Liver (tissue), 9 donors: ENCODE data around the gene MPP3. TPM values are rescaled to one million over a fixed set of nuclear protein-coding genes. Genes with fewer than 3 reads are reported as not detected.

ENCODE experiments used
- DNase-seq: peaks from one replicate; pipeline ENCODE4 v3.0.0-alpha.2; 2017; ENCODE audit warnings: low spot score
- H3K27ac ChIP-seq, 2 donors: one replicate each; pipeline ENCODE4 v1.7.0; 2013; ENCODE audit warnings: inconsistent platforms in 2 of 2, low read length in 2 of 2, control low read depth in 1 of 2, low read depth in 1 of 2, mild to moderate bottlenecking in 1 of 2
- H3K27me3 ChIP-seq, 4 donors: one replicate each; pipeline versions ENCODE4 v1.6.1 to v1.7.0; 2013; ENCODE audit warnings: low read length in 3 of 4, inconsistent platforms in 1 of 4, mild to moderate bottlenecking in 1 of 4, moderate library complexity in 1 of 4; ENCODE audit not compliant: control insufficient read depth in 4 of 4, insufficient read depth in 4 of 4
- H3K36me3 ChIP-seq, 4 donors: one replicate each; pipeline versions ENCODE4 v1.6.1 to v1.7.0; 2013; ENCODE audit warnings: low read length in 3 of 4, mild to moderate bottlenecking in 3 of 4, low read depth in 1 of 4, moderate library complexity in 1 of 4; ENCODE audit not compliant: control insufficient read depth in 4 of 4, insufficient read depth in 3 of 4
- H3K4me1 ChIP-seq, 4 donors: one replicate each; pipeline versions ENCODE4 v1.6.1 to v1.7.0; 2013; ENCODE audit warnings: low read length in 3 of 4, mild to moderate bottlenecking in 3 of 4, moderate library complexity in 1 of 4; ENCODE audit not compliant: control insufficient read depth in 4 of 4, insufficient read depth in 4 of 4
- H3K4me3 ChIP-seq, 3 donors: one replicate each; pipeline versions ENCODE4 v1.6.1 to v1.7.0; 2013; ENCODE audit warnings: low read length in 3 of 3, control low read depth in 1 of 3, low read depth in 1 of 3, mild to moderate bottlenecking in 1 of 3
- H3K9ac ChIP-seq, 2 donors: one replicate each; pipeline ENCODE4 v1.7.0; 2013; ENCODE audit warnings: low read length in 2 of 2, mild to moderate bottlenecking in 2 of 2, moderate library complexity in 2 of 2, control low read depth in 1 of 2, low read depth in 1 of 2
- H3K9me3 ChIP-seq, 4 donors: one replicate each; pipeline versions ENCODE4 v1.6.1 to v1.7.0; 2013; ENCODE audit warnings: low read length in 3 of 4; ENCODE audit not compliant: control insufficient read depth in 4 of 4
- ATF3 ChIP-seq: IDR thresholded peaks from 2 replicates; pipeline ENCODE4 v1.6.1; 2016; ENCODE audit warnings: antibody characterized with exemption
- CTCF ChIP-seq: fragments of 150-350 bp; IDR thresholded peaks from 2 replicates; pipeline ENCODE4 v1.5.1; 2017; ENCODE audit warnings: improper control_type of control experiment, low read depth, low read length; ENCODE audit not compliant: missing input control
- EGR1 ChIP-seq, 2 donors: IDR thresholded peaks; 2 replicates each; pipeline ENCODE4 v1.6.1; 2016 to 2018; ENCODE audit warnings: antibody characterized with exemption in 2 of 2, low read depth in 2 of 2
- FOXA1 ChIP-seq: IDR thresholded peaks from 2 replicates; pipeline ENCODE4 v1.6.1; 2016; ENCODE audit warnings: antibody characterized with exemption
- GABPA ChIP-seq, 2 donors: IDR thresholded peaks in 1 of 2; conservative IDR thresholded peaks in 1 of 2; 2 replicates each; pipeline ENCODE4 v1.6.1; 2016; ENCODE audit warnings: antibody characterized with exemption in 2 of 2, mild to moderate bottlenecking in 1 of 2, moderate library complexity in 1 of 2
- JUND ChIP-seq, 2 donors: IDR thresholded peaks; 2 replicates each; pipeline ENCODE4 v1.6.1; 2016; ENCODE audit warnings: antibody characterized with exemption in 2 of 2
- NR2F2 ChIP-seq: IDR thresholded peaks from 2 replicates; pipeline ENCODE4 v1.6.1; 2016; ENCODE audit warnings: antibody characterized with exemption
- RAD21 ChIP-seq, 2 donors: IDR thresholded peaks; 2 replicates each; pipeline ENCODE4 v1.6.1; 2016; ENCODE audit warnings: antibody characterized with exemption in 2 of 2, mild to moderate bottlenecking in 2 of 2
- RXRA ChIP-seq, 2 donors: IDR thresholded peaks; 2 replicates each; pipeline ENCODE4 v1.6.1; 2017 to 2018; ENCODE audit warnings: antibody characterized with exemption in 2 of 2, mild to moderate bottlenecking in 1 of 2
- TAF1 ChIP-seq: conservative IDR thresholded peaks from 2 replicates; pipeline ENCODE4 v1.6.1; 2016; ENCODE audit warnings: antibody characterized with exemption, mild to moderate bottlenecking
- YY1 ChIP-seq: IDR thresholded peaks from 2 replicates; pipeline ENCODE4 v1.6.1; 2016; ENCODE audit warnings: antibody characterized with exemption, mild to moderate bottlenecking
- WGBS: extraction: QIAGEN DNeasy Blood & Tissue Kit; methylation state at CpG from one replicate; pipeline ENCODE4 v1.1.7; 2013; 5-methylcytosine and 5-hydroxymethylcytosine counted together
- polyA plus RNA-seq, 2 donors: library from polyadenylated mRNA; stranded (reverse) in 1 of 2; unstranded in 1 of 2; fragments of 200-250 nt in 1 of 2; fragments of >200 nt in 1 of 2; fragmentation: Nextera tagmentation in 1 of 2; extraction: Ambion mirVana in 1 of 2; gene quantifications; one replicate each; pipeline versions ENCODE4 v1.2.1 to v1.2.3, GENCODE V29; 2013 to 2015
- total RNA-seq, 2 donors: library from RNA; depleted of rRNA; stranded (reverse); fragments of >200 nt; gene quantifications; one replicate each; pipeline ENCODE4 v1.2.3, GENCODE V29; 2014
- TF ChIP-seq, protein P1 (sequence below): IDR thresholded peaks from 2 replicates; pipeline ENCODE4 v1.6.1; 2016; ENCODE audit warnings: antibody characterized with exemption
- TF ChIP-seq, protein P2 (sequence below): IDR thresholded peaks from 2 replicates; pipeline ENCODE4 v1.6.1; 2016; ENCODE audit warnings: antibody characterized with exemption, mild to moderate bottlenecking
- donor health status: healthy.
- donor health status: healthy.
- donor health status: healthy.
- donor health status: healthy.
- donor health status: healthy.

Gene MPP3
- total and polyA plus RNA-seq, 4 donors = 0.23 to 1.3 (median 0.72) TPM

GRCh38 chr17:43834106-43834505 lies 1.2 kb upstream of the MPP3 start:
- Histone ChIP-seq H3K4me3 (no peak overlapping the region), H3K27me3 (no peaks in the 10 kb centered on the region), H3K27ac (no peak overlapping the region), H3K36me3 (no peaks in the 10 kb centered on the region), H3K9me3 (no peaks in the 10 kb centered on the region), H3K9ac (no peak overlapping the region), H3K4me1 (peaks cover 0 to 14% (median 10%) of the 10 kb centered on the region in 4 donors)
- WGBS = 47% methylated on average over 2 of the region's 2 CpGs
- no peak for DNase-seq
- TF ChIP-seq CTCF = no peak
- TF ChIP-seq EGR1 (IDR thresholded peaks at IDR 0.05; ENCODE audit: low read depth in 2 of 2) = no peak
- TF ChIP-seq GABPA (IDR thresholded peaks at IDR 0.05 in 1 of 2, conservative IDR thresholded peaks at IDR 0.05 in 1 of 2) = no peak
- TF ChIP-seq RXRA (IDR thresholded peaks at IDR 0.05) = no peak
- no peak for TF ChIP-seq ATF3
- no peak for TF ChIP-seq FOXA1
- TF ChIP-seq, protein P1, sequence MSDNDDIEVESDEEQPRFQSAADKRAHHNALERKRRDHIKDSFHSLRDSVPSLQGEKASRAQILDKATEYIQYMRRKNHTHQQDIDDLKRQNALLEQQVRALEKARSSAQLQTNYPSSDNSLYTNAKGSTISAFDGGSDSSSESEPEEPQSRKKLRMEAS = no peak
- no peak for TF ChIP-seq RAD21 (IDR thresholded peaks at IDR 0.05)

GRCh38 chr17:43832168-43832975 lies 574 bp downstream of the MPP3 start:
- H3K4me1 ChIP-seq = peaks cover 0 to 14% (median 10%) of the 10 kb centered on the region in 4 donors
- no peak for DNase-seq
- TF ChIP-seq FOXA1 (no peak), RAD21 (IDR thresholded peaks at IDR 0.05) (no peak), GABPA (IDR thresholded peaks at IDR 0.05 in 1 of 2, conservative IDR thresholded peaks at IDR 0.05 in 1 of 2) (no peak), RXRA (IDR thresholded peaks at IDR 0.05) (no peak), CTCF (no peak), ATF3 (no peak), TAF1 (no peak), JUND (IDR thresholded peaks at IDR 0.05) (no peak), YY1 (no peak), NR2F2 (no peak)
- TF ChIP-seq, protein P2, sequence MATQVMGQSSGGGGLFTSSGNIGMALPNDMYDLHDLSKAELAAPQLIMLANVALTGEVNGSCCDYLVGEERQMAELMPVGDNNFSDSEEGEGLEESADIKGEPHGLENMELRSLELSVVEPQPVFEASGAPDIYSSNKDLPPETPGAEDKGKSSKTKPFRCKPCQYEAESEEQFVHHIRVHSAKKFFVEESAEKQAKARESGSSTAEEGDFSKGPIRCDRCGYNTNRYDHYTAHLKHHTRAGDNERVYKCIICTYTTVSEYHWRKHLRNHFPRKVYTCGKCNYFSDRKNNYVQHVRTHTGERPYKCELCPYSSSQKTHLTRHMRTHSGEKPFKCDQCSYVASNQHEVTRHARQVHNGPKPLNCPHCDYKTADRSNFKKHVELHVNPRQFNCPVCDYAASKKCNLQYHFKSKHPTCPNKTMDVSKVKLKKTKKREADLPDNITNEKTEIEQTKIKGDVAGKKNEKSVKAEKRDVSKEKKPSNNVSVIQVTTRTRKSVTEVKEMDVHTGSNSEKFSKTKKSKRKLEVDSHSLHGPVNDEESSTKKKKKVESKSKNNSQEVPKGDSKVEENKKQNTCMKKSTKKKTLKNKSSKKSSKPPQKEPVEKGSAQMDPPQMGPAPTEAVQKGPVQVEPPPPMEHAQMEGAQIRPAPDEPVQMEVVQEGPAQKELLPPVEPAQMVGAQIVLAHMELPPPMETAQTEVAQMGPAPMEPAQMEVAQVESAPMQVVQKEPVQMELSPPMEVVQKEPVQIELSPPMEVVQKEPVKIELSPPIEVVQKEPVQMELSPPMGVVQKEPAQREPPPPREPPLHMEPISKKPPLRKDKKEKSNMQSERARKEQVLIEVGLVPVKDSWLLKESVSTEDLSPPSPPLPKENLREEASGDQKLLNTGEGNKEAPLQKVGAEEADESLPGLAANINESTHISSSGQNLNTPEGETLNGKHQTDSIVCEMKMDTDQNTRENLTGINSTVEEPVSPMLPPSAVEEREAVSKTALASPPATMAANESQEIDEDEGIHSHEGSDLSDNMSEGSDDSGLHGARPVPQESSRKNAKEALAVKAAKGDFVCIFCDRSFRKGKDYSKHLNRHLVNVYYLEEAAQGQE = no peak
- H3K9ac ChIP-seq = no peak overlapping the region
- no peaks in the 10 kb centered on the region for H3K9me3 ChIP-seq
- H3K27ac ChIP-seq = no peak overlapping the region
- peak overlapping the region in 1 of 3 donors; percentile 70 for H3K4me3 ChIP-seq
- 11% methylated on average over 51 of the region's 51 CpGs for WGBS
- H3K27me3 ChIP-seq = no peaks in the 10 kb centered on the region
- no peaks in the 10 kb centered on the region for H3K36me3 ChIP-seq
